Measurements from ENCODE around the gene PPTC7. TPM values are rescaled to one million over a fixed set of nuclear protein-coding genes. Genes with fewer than 3 reads are reported as not detected.
"Not testable (repeated sequence)": the region's sequence is repeated elsewhere in the genome, so short reads cannot be mapped to it uniquely, and the experiment has no call there.

The PPTC7 gene
- total RNA-seq, 4 donors from 2014 or later = 25.3 to 36.4 (median 27.1) TPM

DNA sequence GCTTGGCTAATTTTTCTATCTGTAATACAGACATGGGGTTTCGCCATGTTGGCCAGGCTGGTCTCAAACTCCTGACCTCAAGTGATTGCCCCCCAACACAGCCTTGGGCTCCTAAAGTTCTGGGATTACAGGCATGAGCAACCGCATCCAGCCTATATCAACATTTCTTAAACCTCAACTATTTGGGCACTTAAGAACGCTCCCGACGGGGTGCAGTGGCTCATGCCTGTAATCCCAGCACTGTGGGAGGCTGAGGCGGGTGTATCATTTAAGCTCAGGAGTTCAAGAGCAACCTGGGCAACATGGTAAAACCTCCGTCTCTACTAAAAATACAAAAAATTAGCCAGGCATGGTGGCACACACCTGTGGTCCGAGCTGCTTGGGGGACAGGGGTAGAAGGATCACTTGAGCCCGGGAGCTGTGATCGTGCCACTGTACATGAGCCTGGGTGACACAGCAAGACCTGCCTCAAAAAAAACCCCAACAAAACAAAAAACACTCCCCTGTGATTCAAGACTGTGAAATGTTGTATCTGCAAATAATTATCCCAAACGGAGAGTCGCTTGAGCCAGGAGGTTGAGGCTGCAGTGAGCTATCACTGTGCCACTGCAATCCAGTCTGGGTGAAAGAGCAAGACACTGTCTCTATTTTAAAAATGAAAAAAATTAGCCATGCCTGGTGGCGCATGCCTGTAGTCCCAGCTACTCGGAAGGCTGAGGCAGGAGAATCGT lies 21.5 kb downstream of the PPTC7 start:
- DNase-seq = no peak
- Histone ChIP-seq H3K4me3 (no peak overlapping the region), H3K27me3 (no peaks in the 10 kb centered on the region), H3K4me1 (peaks cover 7 to 71% (median 41%) of the 10 kb centered on the region in 4 donors), H3K9me3 (no peaks in the 10 kb centered on the region), H3K27ac (peak overlapping the region in 1 of 4 donors; percentile 2), H3K36me3 (no peaks in the 10 kb centered on the region)
- intact Hi-C loops (cut with DNase I; ENCODE audit: low total_unique reads) (no loop called here), in situ Hi-C loops (cut with MboI; ENCODE audit: low pct_ligation_motif_present in 1 of 4, low pct_unique_long_range_greater_than_20kb in 1 of 4, low sequenced_read_pairs in 3 of 4) (no loop called here)
- 84 to 94% methylated on average over 6 to 15 of the region's 15 CpGs for WGBS, 2 donors (ENCODE audit: low coverage in 1 of 2)
- TF ChIP-seq POLR2A (IDR thresholded peaks at IDR 0.05) (no peak), POLR2AphosphoS5 (IDR thresholded peaks at IDR 0.05) (no peak), EP300 (IDR thresholded peaks at IDR 0.05; ENCODE audit: low read depth) (no peak)
- TF ChIP-seq, protein P1, sequence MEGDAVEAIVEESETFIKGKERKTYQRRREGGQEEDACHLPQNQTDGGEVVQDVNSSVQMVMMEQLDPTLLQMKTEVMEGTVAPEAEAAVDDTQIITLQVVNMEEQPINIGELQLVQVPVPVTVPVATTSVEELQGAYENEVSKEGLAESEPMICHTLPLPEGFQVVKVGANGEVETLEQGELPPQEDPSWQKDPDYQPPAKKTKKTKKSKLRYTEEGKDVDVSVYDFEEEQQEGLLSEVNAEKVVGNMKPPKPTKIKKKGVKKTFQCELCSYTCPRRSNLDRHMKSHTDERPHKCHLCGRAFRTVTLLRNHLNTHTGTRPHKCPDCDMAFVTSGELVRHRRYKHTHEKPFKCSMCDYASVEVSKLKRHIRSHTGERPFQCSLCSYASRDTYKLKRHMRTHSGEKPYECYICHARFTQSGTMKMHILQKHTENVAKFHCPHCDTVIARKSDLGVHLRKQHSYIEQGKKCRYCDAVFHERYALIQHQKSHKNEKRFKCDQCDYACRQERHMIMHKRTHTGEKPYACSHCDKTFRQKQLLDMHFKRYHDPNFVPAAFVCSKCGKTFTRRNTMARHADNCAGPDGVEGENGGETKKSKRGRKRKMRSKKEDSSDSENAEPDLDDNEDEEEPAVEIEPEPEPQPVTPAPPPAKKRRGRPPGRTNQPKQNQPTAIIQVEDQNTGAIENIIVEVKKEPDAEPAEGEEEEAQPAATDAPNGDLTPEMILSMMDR (IDR thresholded peaks at IDR 0.05) = no peak

DNA sequence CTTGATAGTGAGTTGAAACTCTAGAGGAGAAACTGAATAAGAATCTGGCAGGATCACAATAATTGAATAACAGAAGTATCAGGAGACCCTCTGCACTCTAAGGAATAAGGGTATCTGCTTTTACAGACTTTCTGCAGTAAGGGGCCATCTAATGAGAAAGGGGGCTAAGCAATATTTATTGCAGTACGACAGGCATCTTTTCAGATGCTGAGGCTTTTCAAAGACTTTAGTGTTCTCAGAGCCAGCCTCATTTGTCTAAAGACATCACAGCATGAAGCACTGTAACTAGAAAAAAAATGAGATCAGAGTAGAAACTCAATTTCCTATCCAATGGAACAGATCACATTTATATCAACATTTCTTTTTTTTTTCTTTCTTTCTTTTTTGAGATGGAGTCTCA lies 22.2 kb downstream of the PPTC7 start:
- intact Hi-C loops (cut with DNase I; ENCODE audit: low total_unique reads) (no loop called here), in situ Hi-C loops (cut with MboI; ENCODE audit: low pct_ligation_motif_present in 1 of 4, low pct_unique_long_range_greater_than_20kb in 1 of 4, low sequenced_read_pairs in 3 of 4) (no loop called here)
- Histone ChIP-seq H3K27me3 (no peaks in the 10 kb centered on the region), H3K27ac (no peak overlapping the region), H3K4me3 (no peak overlapping the region), H3K36me3 (no peaks in the 10 kb centered on the region), H3K4me1 (peaks cover 13 to 71% (median 40%) of the 10 kb centered on the region in 4 donors), H3K9me3 (no peaks in the 10 kb centered on the region)
- 67 to 80% methylated on average over 1 of the region's 1 CpG for WGBS, 2 donors (ENCODE audit: low coverage in 1 of 2)
- TF ChIP-seq EP300 (IDR thresholded peaks at IDR 0.05; ENCODE audit: low read depth) = no peak
- no peak for TF ChIP-seq POLR2A (IDR thresholded peaks at IDR 0.05)
- TF ChIP-seq, protein P1 (IDR thresholded peaks at IDR 0.05) = no peak
- no peak for TF ChIP-seq POLR2AphosphoS5 (IDR thresholded peaks at IDR 0.05)
- DNase-seq = no peak

DNA sequence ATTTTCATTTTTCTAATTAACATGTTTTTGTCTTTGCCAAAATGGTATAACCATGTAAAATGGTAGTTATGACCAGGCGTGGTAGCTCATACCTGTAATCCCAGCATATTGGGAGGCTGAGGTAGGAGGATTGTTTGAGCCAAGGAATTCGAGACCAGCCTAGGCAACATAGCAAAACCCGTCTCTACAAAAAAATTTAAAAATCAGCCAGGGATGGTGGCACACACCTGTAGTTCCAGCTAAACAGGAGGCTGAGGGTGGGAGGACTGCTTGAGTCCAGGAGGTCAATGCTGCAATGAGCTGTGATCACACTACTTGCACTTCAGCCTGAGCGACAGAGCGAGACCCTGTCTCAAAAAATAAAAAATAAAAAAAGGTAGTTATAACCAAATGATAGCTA lies 23.1 kb downstream of the PPTC7 start:
- TF ChIP-seq POLR2A (IDR thresholded peaks at IDR 0.05) (no peak), EP300 (IDR thresholded peaks at IDR 0.05; ENCODE audit: low read depth) (no peak), POLR2AphosphoS5 (IDR thresholded peaks at IDR 0.05) (no peak)
- TF ChIP-seq, protein P1 (IDR thresholded peaks at IDR 0.05) = no peak
- Histone ChIP-seq H3K27me3 (no peaks in the 10 kb centered on the region), H3K36me3 (no peaks in the 10 kb centered on the region), H3K4me3 (no peak overlapping the region), H3K27ac (no peak overlapping the region), H3K4me1 (peaks cover 19 to 71% (median 41%) of the 10 kb centered on the region in 4 donors), H3K9me3 (no peaks in the 10 kb centered on the region)
- in situ Hi-C loops (cut with MboI; ENCODE audit: low pct_ligation_motif_present in 1 of 4, low pct_unique_long_range_greater_than_20kb in 1 of 4, low sequenced_read_pairs in 3 of 4) (no loop called here), intact Hi-C loops (cut with DNase I; ENCODE audit: low total_unique reads) (no loop called here)
- WGBS, 2 donors (ENCODE audit: low coverage in 1 of 2) = 91 to 95% methylated on average over 4 to 5 of the region's 5 CpGs
- DNase-seq = no peak

DNA sequence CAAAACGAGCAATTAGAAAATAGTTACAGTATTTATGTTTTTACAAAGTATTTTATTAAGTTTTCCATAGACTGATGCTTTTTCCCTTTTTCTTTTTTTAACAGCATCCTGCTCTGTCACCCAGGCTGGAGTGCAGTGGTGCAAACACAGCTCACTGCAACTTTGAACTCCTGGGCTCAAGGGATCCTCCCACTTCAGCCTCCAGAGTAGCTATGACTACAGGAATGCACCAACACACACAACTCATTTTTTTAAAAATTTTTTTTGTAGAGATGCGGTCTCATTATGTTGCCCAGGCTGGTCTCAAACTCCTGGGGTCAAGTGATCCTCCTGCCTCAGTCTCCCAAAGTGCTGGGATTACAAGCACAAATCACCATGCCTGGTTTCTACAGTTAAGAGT lies 24.2 kb downstream of the PPTC7 start:
- H3K27me3 ChIP-seq; intact Hi-C loops (cut with DNase I; ENCODE audit: low total_unique reads); H3K36me3 ChIP-seq; H3K9me3 ChIP-seq; DNase-seq; H3K4me3 ChIP-seq; H3K27ac ChIP-seq: not testable (repeated sequence)
- in situ Hi-C loops (cut with MboI; ENCODE audit: low pct_ligation_motif_present in 1 of 4, low pct_unique_long_range_greater_than_20kb in 1 of 4, low sequenced_read_pairs in 3 of 4) = loop anchor here in 1 of 4 donors (5.0 kb wide), 1 partner anchor 38 kb away; no protein-coding TSS in a partner anchor
- H3K4me1 ChIP-seq = peaks cover 24 to 71% (median 41%) of the 10 kb centered on the region in 4 donors
- WGBS, 2 donors (ENCODE audit: low coverage in 1 of 2) = 83 to 92% methylated on average over 2 of the region's 2 CpGs

Data from transverse colon (tissue), 4 donors.